SH-SY5Y (cell line): ENCODE measurements around the gene WDFY4.

ENCODE experiments used
- GATA2 ChIP-seq: IDR thresholded peaks from 2 replicates; pipeline ENCODE4 v1.6.1; 2011; ENCODE audit warnings: mild to moderate bottlenecking, low read depth, low read length
- GATA3 ChIP-seq: IDR thresholded peaks from 2 replicates; pipeline ENCODE4 v1.6.1; 2011; ENCODE audit warnings: low read depth, mild to moderate bottlenecking, low read length, moderate library complexity

- TF ChIP-seq GATA2, result no peak
- no peak for TF ChIP-seq GATA3
Observed at GRCh38 chr10:48714088-48714487, 29.4 kb downstream of the WDFY4 start.
